Keratinocyte (primary cell): Measurements from ENCODE around the gene TRIM43.
"Not testable (repeated sequence)": the region's sequence is repeated elsewhere in the genome, so short reads cannot be mapped to it uniquely, and the experiment has no call there.

Source experiments
- EZH2 ChIP-seq: IDR thresholded peaks from one replicate; pipeline ENCODE4 v1.6.1; 2012; ENCODE audit warnings: inconsistent platforms, mild to moderate bottlenecking, low read length, moderate library complexity
- TF ChIP-seq, protein P1 (sequence below), 3 experiments: IDR thresholded peaks in 1 of 3; conservative IDR thresholded peaks in 1 of 3; optimal IDR thresholded peaks in 1 of 3; 2 replicates in 2 of 3; 3 replicates in 1 of 3; pipeline versions ENCODE3 to v1.5.1; 2011; ENCODE audit warnings: low read length in 3 of 3, mild to moderate bottlenecking in 3 of 3, moderate library complexity in 2 of 3, control low read depth in 1 of 3, inconsistent platforms in 1 of 3; ENCODE audit not compliant: insufficient read depth in 2 of 3; ENCODE audit errors: extremely low read depth in 1 of 3

DNA sequence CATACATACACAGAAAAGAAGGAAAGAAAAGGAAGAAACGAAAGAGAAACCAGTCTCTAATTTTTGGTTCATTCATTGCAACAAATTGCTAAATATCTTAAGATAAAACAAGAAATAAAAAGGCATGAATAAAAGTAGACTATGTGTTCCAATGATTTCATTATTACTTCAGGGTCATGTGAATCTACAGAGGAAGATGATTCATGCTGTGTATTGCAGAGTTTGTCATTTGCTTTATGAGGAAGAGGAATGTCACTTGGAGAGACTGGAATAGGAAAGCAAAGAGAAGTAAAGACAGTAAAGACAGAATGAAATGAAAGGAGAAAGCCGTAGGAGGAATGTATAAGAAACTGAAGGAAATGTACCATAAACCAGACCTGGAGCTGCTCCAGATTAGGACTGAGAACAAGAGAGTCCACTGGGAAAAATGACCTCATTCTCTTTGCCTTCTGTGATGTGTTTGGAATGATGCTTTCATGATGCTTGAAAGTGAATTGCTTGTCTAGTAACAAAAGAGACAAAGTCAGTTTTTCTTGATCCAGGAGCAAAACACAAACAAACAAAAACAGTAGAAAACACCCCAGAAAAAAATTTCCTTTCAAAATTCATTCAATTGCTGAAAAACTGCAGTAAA, 41.9 kb downstream of the TRIM43 start:
- TF ChIP-seq, protein P1, sequence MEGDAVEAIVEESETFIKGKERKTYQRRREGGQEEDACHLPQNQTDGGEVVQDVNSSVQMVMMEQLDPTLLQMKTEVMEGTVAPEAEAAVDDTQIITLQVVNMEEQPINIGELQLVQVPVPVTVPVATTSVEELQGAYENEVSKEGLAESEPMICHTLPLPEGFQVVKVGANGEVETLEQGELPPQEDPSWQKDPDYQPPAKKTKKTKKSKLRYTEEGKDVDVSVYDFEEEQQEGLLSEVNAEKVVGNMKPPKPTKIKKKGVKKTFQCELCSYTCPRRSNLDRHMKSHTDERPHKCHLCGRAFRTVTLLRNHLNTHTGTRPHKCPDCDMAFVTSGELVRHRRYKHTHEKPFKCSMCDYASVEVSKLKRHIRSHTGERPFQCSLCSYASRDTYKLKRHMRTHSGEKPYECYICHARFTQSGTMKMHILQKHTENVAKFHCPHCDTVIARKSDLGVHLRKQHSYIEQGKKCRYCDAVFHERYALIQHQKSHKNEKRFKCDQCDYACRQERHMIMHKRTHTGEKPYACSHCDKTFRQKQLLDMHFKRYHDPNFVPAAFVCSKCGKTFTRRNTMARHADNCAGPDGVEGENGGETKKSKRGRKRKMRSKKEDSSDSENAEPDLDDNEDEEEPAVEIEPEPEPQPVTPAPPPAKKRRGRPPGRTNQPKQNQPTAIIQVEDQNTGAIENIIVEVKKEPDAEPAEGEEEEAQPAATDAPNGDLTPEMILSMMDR (optimal IDR thresholded peaks at IDR 0.05 in 1 of 3, IDR thresholded peaks at IDR 0.05 in 1 of 3, conservative IDR thresholded peaks at IDR 0.05 in 1 of 3; ENCODE audit: extremely low read depth in 1 of 3, insufficient read depth in 2 of 3, low read length in 3 of 3) = not testable (repeated sequence)
- not testable (repeated sequence) for TF ChIP-seq EZH2
